HG03439 (cell line): ENCODE measurements around the gene ARPC5.

Experiments
- ATAC-seq: cut with Tn5 transposase; IDR thresholded peaks from one replicate; pipeline ENCODE4 v1.9.1; 2021; ENCODE audit warnings: mild to moderate bottlenecking, moderate library complexity; ENCODE audit not compliant: unreplicated experiment

The ARPC5 gene

GRCh38 chr1:183588827-183589226 lies 46.8 kb downstream of the ARPC5 start:
- ATAC-seq: no peak

DNA sequence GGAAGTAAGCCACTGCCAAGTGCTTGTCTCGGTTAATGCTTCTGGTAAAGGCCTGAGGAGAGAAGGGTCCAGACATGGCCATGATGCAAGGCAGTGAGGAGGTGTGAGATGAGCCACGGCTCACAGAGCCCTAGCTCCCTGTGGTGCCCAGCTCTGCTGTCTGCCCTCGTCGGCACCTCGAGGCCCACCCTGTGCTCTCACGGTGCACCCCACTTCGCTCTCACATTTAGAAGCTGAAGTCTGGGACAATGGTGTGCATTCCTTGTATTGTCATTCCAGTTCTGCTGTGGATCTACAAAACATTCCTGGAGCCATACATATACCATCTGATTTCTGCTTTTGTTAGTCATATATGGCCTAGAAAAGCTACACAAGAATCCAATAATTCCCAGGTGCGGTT lies 48.7 kb downstream of the ARPC5 start:
- ATAC-seq: no peak

- no peak for ATAC-seq
Observed at GRCh38 chr1:183586455-183586854, 49.1 kb downstream of the ARPC5 start.

GRCh38 chr1:183585038-183585437 lies 50.5 kb downstream of the ARPC5 start:
- ATAC-seq: no peak

GRCh38 chr1:183584147-183584546 lies 51.4 kb downstream of the ARPC5 start:
- ATAC-seq: no peak

- no peak for ATAC-seq
Observed at GRCh38 chr1:183583466-183583865, 52.1 kb downstream of the ARPC5 start.

- ATAC-seq: no peak
Observed at GRCh38 chr1:183582021-183582713, 53.4 kb downstream of the ARPC5 start.

GRCh38 chr1:183580281-183580682 lies 55.3 kb downstream of the ARPC5 start:
- ATAC-seq: no peak

GRCh38 chr1:183578856-183579255 lies 56.7 kb downstream of the ARPC5 start:
- ATAC-seq: no peak

GRCh38 chr1:183577897-183578465 lies 57.6 kb downstream of the ARPC5 start:
- ATAC-seq: no peak

DNA sequence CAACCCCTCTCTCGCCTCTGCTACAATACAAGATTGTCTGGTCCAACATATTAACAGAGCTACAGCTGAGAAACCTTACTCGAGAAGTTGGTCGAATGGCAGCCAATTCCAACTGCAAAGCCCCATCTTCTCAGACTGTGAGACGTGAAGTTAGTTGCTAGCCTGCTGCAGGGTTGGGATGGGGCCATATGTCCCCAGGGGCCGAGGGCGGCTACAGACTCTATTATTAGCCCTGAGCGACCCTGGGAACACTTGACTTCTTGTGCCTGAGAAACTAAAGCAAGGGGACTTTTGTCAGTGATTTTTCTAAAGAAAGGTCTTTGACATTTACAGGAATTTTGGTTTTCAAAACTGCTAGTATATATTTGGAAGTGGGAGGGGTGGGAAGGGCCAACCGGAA lies 59.0 kb downstream of the ARPC5 start:
- ATAC-seq: no peak

DNA sequence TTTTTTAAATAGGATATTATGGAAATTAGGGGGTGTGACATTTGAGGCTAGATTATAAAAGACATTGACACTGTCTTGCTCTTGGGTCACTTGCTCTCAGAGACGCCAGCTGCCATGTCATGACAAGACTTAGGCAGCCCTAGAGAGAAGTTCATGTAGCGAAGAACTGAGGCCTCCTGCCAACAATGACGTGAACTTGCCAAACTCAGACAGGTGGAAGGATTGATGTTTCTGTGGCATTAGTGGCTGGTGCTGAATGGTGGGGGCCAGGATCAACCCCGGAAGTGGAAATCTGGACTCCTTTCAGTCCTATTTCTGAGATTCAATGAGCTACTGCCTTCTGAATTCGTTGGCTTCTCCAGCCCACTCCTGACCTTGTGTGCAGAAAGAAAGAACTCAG lies 60.0 kb downstream of the ARPC5 start:
- no peak for ATAC-seq

DNA sequence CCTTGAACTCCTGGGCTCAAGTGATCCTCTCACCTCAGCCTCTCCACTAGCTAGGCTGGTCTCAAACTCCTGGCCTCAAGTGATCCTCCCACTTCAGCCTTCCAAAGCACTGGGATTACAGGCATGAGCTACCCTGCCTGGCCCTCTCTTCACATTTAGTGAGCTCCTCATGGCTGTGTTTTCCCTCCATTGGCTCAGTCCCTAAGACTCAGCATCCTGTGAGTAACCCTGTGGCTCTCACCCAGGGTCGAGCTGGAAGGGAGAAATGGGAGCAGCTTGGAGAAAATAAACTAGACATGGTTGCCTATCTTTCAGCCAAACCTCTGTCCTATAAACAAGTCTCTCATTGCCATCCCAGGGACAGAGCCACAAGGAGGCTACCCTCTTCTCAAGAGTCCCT lies 62.9 kb downstream of the ARPC5 start:
- ATAC-seq: no peak

GRCh38 chr1:183571678-183572268 lies 63.8 kb downstream of the ARPC5 start:
- ATAC-seq: no peak
